Keratinocyte (primary cell): ENCODE data around the gene TLR8.
A peak's percentile ranks its signal among the peaks of the same experiment; 100 is the strongest.

Source experiments
- CTCF ChIP-seq, 3 experiments: IDR thresholded peaks in 1 of 3; conservative IDR thresholded peaks in 1 of 3; optimal IDR thresholded peaks in 1 of 3; 2 replicates in 2 of 3; 3 replicates in 1 of 3; pipeline versions ENCODE3 to v1.5.1; 2011; ENCODE audit warnings: low read length in 3 of 3, mild to moderate bottlenecking in 3 of 3, moderate library complexity in 2 of 3, control low read depth in 1 of 3, inconsistent platforms in 1 of 3; ENCODE audit not compliant: insufficient read depth in 2 of 3; ENCODE audit errors: extremely low read depth in 1 of 3
- EZH2 ChIP-seq: IDR thresholded peaks from one replicate; pipeline ENCODE4 v1.6.1; 2012; ENCODE audit warnings: inconsistent platforms, mild to moderate bottlenecking, low read length, moderate library complexity

GRCh38 chrX:12894074-12895030 is 12.1 kb upstream of the TLR8 start:
- peak; percentile 60 to 74 (median 65) for TF ChIP-seq CTCF (optimal IDR thresholded peaks at IDR 0.05 in 1 of 3, IDR thresholded peaks at IDR 0.05 in 1 of 3, conservative IDR thresholded peaks at IDR 0.05 in 1 of 3; ENCODE audit: extremely low read depth in 1 of 3, insufficient read depth in 2 of 3, low read length in 3 of 3)
- no peak for TF ChIP-seq EZH2
